ENCODE measurements around the gene DNAJC3. TPM values are rescaled to one million over a fixed set of nuclear protein-coding genes. Genes with fewer than 3 reads are reported as not detected.
"Not testable (repeated sequence)": the region's sequence is repeated elsewhere in the genome, so short reads cannot be mapped to it uniquely, and the experiment has no call there.

DNAJC3 gene
- total RNA-seq, 2 donors from 2014 or later, result 62.4 to 63.5 TPM

GRCh38 chr13:95659500-95659899, 17.4 kb upstream of the DNAJC3 start:
- DNase-seq (ENCODE audit: low spot score), result no peak
- intact Hi-C loops (cut with DNase I), result no loop called here

DNA sequence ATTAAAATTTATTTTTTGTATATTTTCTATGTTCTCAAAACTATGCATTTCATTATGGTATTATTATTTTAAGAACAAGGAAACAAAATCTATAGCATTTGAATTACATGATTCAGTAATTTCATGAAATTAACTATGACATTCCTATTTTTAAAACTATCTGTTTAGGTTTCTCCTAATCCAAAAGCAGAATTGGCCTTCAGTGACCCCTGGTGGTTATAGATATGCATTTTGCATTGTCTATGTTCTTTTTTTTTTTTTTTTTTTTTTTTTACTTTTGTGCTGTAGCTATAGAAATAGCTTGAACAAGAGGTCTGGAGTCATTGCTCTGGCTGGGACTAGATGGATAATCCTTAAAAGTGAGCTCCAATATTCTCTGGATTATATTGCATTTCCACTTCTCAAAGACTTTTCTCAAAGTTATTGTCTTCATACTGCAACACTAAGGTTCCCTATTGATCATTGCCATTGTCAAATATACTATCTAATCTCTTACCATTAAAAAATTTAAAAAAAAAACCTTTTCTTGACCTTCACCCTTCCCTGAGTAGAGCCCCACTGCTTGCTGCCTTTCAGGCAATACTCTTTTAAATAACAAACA, 15.9 kb upstream of the DNAJC3 start:
- intact Hi-C loops (cut with DNase I), result no loop called here

DNA sequence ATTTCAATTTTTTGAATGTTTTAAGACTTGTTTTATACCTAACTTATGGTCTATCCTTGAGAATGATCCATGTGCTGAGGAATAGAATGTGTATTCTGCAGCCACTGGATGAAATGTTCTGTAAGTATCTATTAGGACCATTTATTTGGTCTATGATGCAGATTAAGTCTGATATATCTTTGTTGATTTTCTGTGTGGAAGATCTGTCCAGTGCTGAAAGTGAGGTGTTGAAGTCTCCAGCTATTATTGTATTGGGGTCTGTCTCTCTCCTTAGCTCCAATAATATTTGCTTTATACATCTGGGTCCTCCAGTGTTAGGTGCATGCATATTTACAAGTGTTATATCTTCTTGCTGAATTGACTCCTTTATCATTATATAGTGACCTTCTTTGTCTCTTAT, 9.7 kb upstream of the DNAJC3 start:
- intact Hi-C loops (cut with DNase I); DNase-seq (ENCODE audit: low spot score): not testable (repeated sequence)

More for the DNA sequence above, 15.9 kb upstream of the DNAJC3 start:
- no peak for DNase-seq (ENCODE audit: low spot score)

GRCh38 chr13:95671597-95671996, 5.3 kb upstream of the DNAJC3 start:
- no peak for DNase-seq (ENCODE audit: low spot score)
- intact Hi-C loops (cut with DNase I), result no loop called here

DNA sequence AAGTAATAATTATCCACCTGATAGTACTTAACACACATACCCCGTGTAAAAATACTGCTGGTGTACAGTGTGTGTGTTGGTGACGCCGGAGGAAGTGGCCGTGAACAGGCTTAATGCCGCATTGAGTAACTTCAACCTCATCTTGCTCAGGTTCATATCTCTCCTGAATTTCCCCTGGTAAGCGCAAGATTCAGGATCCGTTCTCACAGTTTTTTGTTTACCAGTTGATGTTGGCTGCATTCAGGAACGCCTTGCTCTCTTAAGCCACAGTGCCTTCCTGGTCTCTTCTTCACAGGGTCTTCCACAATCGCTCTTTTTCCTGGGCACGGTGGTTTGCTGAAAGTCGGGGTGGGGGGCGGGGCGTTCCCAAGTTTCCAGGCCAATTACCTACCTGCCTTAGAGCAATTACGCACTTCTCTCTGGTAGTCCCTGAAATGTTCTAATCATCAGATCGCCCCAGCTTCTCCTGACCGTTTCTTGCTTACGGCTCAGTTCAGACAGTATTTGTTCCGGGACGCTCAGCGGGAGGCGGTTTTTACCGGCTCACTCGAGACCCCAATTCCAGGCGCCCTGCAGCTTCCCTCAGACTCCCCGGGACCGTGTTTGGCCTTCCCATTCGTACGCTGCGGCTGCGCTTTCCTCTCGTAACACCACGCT, 706 bp upstream of the DNAJC3 start:
- DNase-seq (ENCODE audit: low spot score), result no peak
- intact Hi-C loops (cut with DNase I), result no loop called here

GRCh38 chr13:95677564-95678266, 776 bp downstream of the DNAJC3 start:
- intact Hi-C loops (cut with DNase I), result no loop called here
- DNase-seq (ENCODE audit: low spot score), result no peak

DNA sequence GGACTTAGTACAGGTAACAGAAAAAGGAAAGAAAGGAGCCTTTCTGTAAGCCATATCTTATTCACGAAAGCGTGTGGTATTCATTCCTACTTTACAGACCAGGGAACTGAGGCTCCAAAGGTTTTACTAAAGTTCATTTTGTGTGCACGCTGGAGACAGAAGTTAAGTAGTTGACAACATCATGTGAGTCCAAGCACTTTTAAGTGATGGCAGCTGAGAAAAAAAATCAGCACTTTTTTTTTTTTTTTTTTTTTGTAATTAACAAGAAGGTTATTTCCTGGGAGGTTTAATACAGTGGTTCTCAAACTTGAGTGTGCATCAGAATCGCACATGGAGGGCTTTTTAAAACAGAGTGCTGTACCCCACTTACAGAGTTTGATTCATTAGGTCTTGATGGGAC, 2.0 kb downstream of the DNAJC3 start:
- DNase-seq (ENCODE audit: low spot score), result no peak
- intact Hi-C loops (cut with DNase I), result no loop called here

DNA sequence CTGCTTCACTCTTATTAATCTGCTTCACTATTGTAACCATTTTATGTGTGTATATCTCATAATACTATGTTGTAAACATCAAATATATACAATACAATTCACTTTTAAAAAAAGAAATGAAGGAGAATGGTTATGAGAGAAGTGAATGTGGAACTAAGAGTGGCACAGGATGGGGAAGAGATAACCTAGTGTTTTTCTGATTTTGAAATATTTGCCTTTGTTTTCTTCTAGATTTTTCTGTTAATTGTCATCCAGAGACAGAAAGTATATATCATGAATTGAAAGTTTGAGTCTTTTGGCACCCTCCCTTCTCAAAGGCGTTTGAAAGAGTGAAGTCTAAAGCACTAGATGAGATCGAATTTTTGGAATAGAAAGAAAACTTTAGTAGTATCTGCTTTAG, 2.8 kb downstream of the DNAJC3 start:
- intact Hi-C loops (cut with DNase I), result no loop called here
- no peak for DNase-seq (ENCODE audit: low spot score)

GRCh38 chr13:95684418-95684817, 7.5 kb downstream of the DNAJC3 start:
- DNase-seq (ENCODE audit: low spot score), result no peak
- intact Hi-C loops (cut with DNase I), result no loop called here

DNA sequence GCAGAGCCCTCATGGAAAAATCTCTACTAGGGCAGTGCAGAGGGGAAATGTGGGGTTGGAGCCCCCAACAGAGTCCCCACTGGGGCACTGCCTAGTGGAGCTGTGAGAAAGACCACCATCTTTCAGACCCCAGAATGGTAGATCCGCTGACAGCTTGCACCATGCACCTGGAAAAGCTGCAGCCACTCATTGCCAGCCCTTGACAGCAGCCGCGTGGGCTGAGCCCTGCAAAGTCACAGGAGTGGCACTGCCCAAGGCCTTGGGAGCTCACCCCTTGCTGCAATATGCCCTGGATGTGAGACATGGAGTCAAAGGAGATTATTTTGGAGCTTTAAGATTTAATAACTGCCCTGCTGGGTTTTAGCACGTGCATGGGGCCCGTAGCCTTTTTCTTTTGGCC, 8.0 kb downstream of the DNAJC3 start:
- intact Hi-C loops (cut with DNase I); DNase-seq (ENCODE audit: low spot score): not testable (repeated sequence)

DNA sequence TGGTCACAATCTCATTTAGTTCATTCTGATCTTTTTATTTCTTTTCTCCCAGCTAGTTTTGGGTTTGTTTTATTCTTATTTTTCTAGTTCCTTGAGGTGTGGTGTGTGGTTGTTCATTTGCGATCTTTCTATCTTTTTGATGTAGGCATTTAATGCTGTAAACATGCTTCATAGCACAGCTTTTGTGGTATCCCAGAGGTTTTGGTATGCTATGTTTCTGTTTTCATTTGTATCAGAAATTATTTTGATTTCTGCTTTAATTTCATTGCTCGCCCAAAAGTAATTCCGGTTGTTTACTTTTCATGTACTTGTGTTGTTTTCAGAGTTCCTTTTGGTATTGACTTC, 12.6 kb downstream of the DNAJC3 start:
- intact Hi-C loops (cut with DNase I), result no loop called here
- DNase-seq (ENCODE audit: low spot score), result no peak

DNA sequence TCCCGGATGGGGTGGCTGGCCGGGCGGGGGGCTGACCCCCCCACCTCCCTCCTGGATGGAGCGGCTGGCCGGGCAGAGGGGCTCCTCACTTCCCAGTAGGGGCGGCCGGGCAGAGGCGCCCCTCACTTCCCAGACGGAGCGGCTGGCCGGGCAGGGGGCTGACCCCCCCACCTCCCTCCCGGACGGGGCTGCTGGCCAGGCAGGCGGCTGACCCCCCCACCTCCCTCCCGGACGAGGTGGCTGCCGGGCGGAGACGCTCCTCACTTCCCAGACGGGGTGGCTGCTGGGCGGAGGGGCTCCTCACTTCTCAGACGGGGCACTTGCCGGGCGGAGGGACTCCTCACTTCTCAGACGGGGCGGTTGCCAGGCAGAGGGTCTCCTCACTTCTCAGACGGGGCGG, 14.0 kb downstream of the DNAJC3 start:
- intact Hi-C loops (cut with DNase I); DNase-seq (ENCODE audit: low spot score): not testable (repeated sequence)

GRCh38 chr13:95697052-95697680, 20.2 kb downstream of the DNAJC3 start:
- intact Hi-C loops (cut with DNase I), result no loop called here
- no peak for DNase-seq (ENCODE audit: low spot score)

GRCh38 chr13:95698047-95698749, 21.3 kb downstream of the DNAJC3 start:
- no peak for DNase-seq (ENCODE audit: low spot score)
- intact Hi-C loops (cut with DNase I), result no loop called here

GRCh38 chr13:95703576-95703975, 26.6 kb downstream of the DNAJC3 start:
- intact Hi-C loops (cut with DNase I), result no loop called here
- DNase-seq (ENCODE audit: low spot score), result no peak

- no peak for DNase-seq (ENCODE audit: low spot score)
- intact Hi-C loops (cut with DNase I), result no loop called here
These were observed 27.6 kb downstream of the DNAJC3 start for GRCh38 chr13:95704510-95704909.

DNA sequence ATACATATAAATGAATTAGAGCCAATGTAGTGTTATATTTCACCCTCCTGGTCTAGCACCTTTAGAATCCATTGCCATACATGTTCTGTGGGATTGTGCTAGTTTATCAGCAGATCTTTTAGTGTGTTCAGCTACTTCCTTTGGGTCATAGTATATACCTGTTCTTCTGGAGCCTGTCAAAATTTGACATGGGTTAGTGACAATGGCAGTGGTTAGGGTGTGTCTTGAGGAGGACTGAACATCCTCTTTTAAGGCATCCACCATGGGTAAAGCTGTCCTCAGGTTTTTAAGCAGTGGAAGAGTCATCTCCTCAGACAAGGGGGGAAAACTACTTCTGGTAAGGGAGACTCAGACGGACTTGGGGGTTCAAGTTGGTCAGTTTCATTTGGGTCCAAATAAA, 29.4 kb downstream of the DNAJC3 start:
- DNase-seq (ENCODE audit: low spot score), result no peak
- intact Hi-C loops (cut with DNase I), result no loop called here

- DNase-seq (ENCODE audit: low spot score), result no peak
- intact Hi-C loops (cut with DNase I), result no loop called here
These were observed 30.1 kb downstream of the DNAJC3 start for GRCh38 chr13:95707035-95707434.

DNA sequence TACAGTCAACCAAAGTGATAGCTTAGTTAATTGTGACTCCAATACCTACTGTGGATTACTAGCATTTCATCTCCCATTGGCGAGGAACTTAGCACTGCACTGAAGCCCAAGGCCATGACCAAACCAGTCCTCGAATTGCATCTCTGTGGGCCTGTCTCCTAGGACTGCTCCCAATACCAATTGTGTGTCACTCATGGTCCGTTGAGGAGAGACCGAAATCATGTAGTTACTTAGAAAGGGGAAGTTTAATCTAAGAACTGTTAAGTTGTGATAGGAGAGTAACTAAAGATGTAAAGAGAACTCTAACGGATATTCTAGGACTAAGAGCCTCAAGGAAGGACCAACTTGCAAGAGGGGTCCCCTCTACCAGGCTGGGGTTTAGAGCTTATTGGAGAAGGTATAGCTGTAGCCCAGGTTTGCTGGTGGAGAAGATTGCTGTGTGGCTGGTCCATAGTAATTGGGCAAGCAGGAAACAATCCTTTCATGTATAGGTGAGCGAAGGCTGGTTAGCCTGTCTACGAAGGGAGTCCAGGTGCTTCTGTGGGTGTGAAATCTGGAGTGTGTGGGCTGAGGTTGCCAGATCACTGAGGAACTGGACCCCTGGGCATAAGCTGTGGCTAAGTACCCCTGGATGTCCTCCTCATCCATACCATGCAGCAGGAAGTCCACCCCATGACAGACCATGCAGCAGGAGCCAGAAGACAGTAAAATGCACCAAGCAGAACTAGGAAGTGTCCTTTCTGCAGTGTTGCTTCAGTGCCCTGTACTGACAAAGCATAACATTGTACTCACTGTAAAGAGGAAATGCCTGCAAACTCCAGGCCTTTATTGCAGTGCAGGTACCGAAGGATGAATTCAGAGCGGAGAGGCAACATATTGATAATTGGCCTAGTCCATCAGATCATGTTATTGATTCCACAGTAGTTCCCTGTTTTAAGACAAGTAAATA, 30.8 kb downstream of the DNAJC3 start:
- intact Hi-C loops (cut with DNase I), result no loop called here
- DNase-seq (ENCODE audit: low spot score), result no peak
